Keratinocyte (primary cell): ENCODE measurements around the gene ST6GALNAC6. TPM values are rescaled to one million over a fixed set of nuclear protein-coding genes. Genes with fewer than 3 reads are reported as not detected.
A peak's percentile ranks its signal among the peaks of the same experiment; 100 is the strongest.

Experiments used
- DNase-seq: peaks from one replicate; pipeline ENCODE4 v3.0.0-alpha.2; 2011; ENCODE audit warnings: low read depth, missing footprints, low spot score
- FAIRE-seq: peaks from 2 replicates; lab custom pipeline; 2011; peaks lifted over from hg19 to GRCh38; lab: Jason Lieb, UNC
- H2AFZ ChIP-seq: 2 replicates; pipeline ENCODE4 v1.6.0; 2012; ENCODE audit warnings: low read length, control low read depth, inconsistent platforms; ENCODE audit not compliant: control insufficient read depth
- H3K27ac ChIP-seq: 2 replicates; pipeline ENCODE4 v1.5.1; 2011; ENCODE audit warnings: low read length; ENCODE audit not compliant: control insufficient read depth, insufficient read depth
- H3K27me3 ChIP-seq: 3 replicates; pipeline ENCODE4 v1.6.0; 2011; ENCODE audit warnings: low read length; ENCODE audit not compliant: control insufficient read depth, insufficient read depth; ENCODE audit errors: extremely low read depth
- H3K36me3 ChIP-seq, 2 experiments: 2 replicates in 1 of 2; 3 replicates in 1 of 2; pipeline ENCODE4 v1.5.1; 2011; ENCODE audit warnings: low read length in 2 of 2, mild to moderate bottlenecking in 1 of 2; ENCODE audit not compliant: control insufficient read depth in 2 of 2, insufficient read depth in 2 of 2; ENCODE audit errors: extremely low read depth in 1 of 2
- H3K4me1 ChIP-seq: 3 replicates; pipeline ENCODE4 v1.5.1; 2011; ENCODE audit warnings: low read length; ENCODE audit not compliant: control insufficient read depth, insufficient read depth; ENCODE audit errors: extremely low read depth
- H3K4me2 ChIP-seq: 3 replicates; pipeline ENCODE4 v1.6.0; 2011; ENCODE audit warnings: low read depth, low read length; ENCODE audit not compliant: control insufficient read depth, insufficient read depth; ENCODE audit errors: extremely low read depth
- H3K4me3 ChIP-seq, 3 experiments: fragments of 200-600 bp in 1 of 3; sonication (generic) in 1 of 3; 2 replicates in 2 of 3; 3 replicates in 1 of 3; pipeline ENCODE4 v1.5.1; 2011 to 2016; ENCODE audit warnings: low read length in 3 of 3, mild to moderate bottlenecking in 3 of 3, control low read depth in 2 of 3, inconsistent platforms in 1 of 3, low read depth in 1 of 3, mixed read lengths in 1 of 3, mixed run types in 1 of 3, moderate library complexity in 1 of 3; ENCODE audit not compliant: control insufficient read depth in 2 of 3, insufficient read depth in 2 of 3; ENCODE audit errors: extremely low read depth in 1 of 3
- H3K79me2 ChIP-seq: 2 replicates; pipeline ENCODE4 v1.6.0; 2012; ENCODE audit warnings: low read length; ENCODE audit not compliant: control insufficient read depth, insufficient read depth
- H3K9ac ChIP-seq: 3 replicates; pipeline ENCODE4 v1.6.0; 2011; ENCODE audit warnings: low read length; ENCODE audit not compliant: control insufficient read depth, insufficient read depth; ENCODE audit errors: extremely low read depth
- H3K9me1 ChIP-seq: 3 replicates; pipeline ENCODE4 v1.6.0; 2011; ENCODE audit warnings: low read length; ENCODE audit not compliant: control insufficient read depth, insufficient read depth; ENCODE audit errors: extremely low read depth
- H3K9me3 ChIP-seq: 2 replicates; pipeline ENCODE4 v1.5.1; 2012; ENCODE audit warnings: low read depth, low read length; ENCODE audit not compliant: control insufficient read depth
- H4K20me1 ChIP-seq: 3 replicates; pipeline ENCODE4 v1.6.0; 2011; ENCODE audit warnings: low read length; ENCODE audit not compliant: control insufficient read depth, insufficient read depth; ENCODE audit errors: extremely low read depth
- EZH2 ChIP-seq: IDR thresholded peaks from one replicate; pipeline ENCODE4 v1.6.1; 2012; ENCODE audit warnings: inconsistent platforms, mild to moderate bottlenecking, low read length, moderate library complexity
- dilution Hi-C: fragments of 300-500 bp; cut with MboI; formaldehyde crosslinking; loops from one replicate; pipeline ENCODE4 v1.7.0; 2020; ENCODE audit warnings: low sequenced_read_pairs; ENCODE audit not compliant: extremely low pct_ligation_motif_present
- polyA plus RNA-seq, 5 experiments: library from polyadenylated mRNA; depleted of rRNA in 3 of 5; stranded (reverse) in 3 of 5; stranded (forward) in 1 of 5; unstranded in 1 of 5; fragments of >200 nt; gene quantifications; 1 replicate in 1 of 5; 2 replicates in 3 of 5; 3 replicates in 1 of 5; pipeline versions ENCODE4 v1.2.1 to v1.2.3, GENCODE V29; 2011 to 2012; ENCODE audit warnings: missing spikeins in 2 of 5, low read depth in 1 of 5, low replicate concordance in 1 of 5
- TF ChIP-seq, protein P1 (sequence below), 3 experiments: IDR thresholded peaks in 1 of 3; conservative IDR thresholded peaks in 1 of 3; optimal IDR thresholded peaks in 1 of 3; 2 replicates in 2 of 3; 3 replicates in 1 of 3; pipeline versions ENCODE3 to v1.5.1; 2011; ENCODE audit warnings: low read length in 3 of 3, mild to moderate bottlenecking in 3 of 3, moderate library complexity in 2 of 3, control low read depth in 1 of 3, inconsistent platforms in 1 of 3; ENCODE audit not compliant: insufficient read depth in 2 of 3; ENCODE audit errors: extremely low read depth in 1 of 3

Gene ST6GALNAC6
- polyA plus RNA-seq, 1 donor (not counting 4 experiments of a cell fraction or from before 2014, with no cell fraction given), result 21.1 TPM

DNA sequence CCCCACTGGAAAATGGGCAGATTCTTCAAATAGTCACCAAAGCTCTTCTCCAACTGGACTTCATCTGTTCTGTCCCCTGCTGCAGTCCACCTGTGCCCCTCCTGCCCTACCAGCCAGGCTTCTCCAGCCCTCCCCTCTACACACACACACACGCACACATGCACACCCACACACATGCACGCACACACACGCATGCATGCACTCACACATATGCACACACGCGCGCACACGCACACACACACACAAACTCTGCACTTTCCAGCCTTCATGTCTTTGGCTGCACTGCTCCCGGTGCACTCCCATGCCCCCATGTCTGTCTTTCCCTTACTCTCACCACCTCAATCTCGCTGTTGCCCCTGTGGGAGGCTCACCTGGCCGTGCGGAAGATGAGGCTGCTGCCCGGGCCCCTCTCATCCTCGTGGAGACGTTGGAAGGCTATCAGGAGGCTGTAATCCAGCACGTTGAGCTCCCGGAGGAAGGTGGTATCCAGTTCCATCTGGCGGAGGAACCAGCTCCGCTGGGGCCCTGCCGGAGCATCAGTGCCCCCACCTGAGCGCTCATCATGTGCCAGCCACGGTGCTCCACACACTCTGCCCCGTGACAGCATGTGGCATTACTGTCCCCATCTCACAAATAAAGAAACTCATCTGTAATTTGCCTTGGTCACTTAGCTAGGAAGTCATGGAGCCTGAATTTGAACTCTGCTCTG lies 25.5 kb upstream of the ST6GALNAC6 start:
- dilution Hi-C loops, result loop anchor here (25.0 kb wide), 1 partner anchor 137 kb away; the partner anchor contains the start of genes NAIF1 and SLC25A25
- no peaks in the 10 kb centered on the region for H3K36me3 ChIP-seq
- no peak overlapping the region for H3K4me2 ChIP-seq
- H3K9me3 ChIP-seq, result no peaks in the 10 kb centered on the region
- H3K9ac ChIP-seq, result no peak overlapping the region
- H3K27me3 ChIP-seq, result no peaks in the 10 kb centered on the region
- no peaks in the 10 kb centered on the region for H3K9me1 ChIP-seq
- no peaks in the 10 kb centered on the region for H3K79me2 ChIP-seq
- no peak overlapping the region for H3K27ac ChIP-seq
- no peak for DNase-seq
- no peak overlapping the region for H2AFZ ChIP-seq
- H3K4me1 ChIP-seq, result peaks cover 24% of the 10 kb centered on the region
- no peak for FAIRE-seq
- no peaks in the 10 kb centered on the region for H4K20me1 ChIP-seq
- no peak overlapping the region for H3K4me3 ChIP-seq
- TF ChIP-seq EZH2, result no peak
- TF ChIP-seq, protein P1, sequence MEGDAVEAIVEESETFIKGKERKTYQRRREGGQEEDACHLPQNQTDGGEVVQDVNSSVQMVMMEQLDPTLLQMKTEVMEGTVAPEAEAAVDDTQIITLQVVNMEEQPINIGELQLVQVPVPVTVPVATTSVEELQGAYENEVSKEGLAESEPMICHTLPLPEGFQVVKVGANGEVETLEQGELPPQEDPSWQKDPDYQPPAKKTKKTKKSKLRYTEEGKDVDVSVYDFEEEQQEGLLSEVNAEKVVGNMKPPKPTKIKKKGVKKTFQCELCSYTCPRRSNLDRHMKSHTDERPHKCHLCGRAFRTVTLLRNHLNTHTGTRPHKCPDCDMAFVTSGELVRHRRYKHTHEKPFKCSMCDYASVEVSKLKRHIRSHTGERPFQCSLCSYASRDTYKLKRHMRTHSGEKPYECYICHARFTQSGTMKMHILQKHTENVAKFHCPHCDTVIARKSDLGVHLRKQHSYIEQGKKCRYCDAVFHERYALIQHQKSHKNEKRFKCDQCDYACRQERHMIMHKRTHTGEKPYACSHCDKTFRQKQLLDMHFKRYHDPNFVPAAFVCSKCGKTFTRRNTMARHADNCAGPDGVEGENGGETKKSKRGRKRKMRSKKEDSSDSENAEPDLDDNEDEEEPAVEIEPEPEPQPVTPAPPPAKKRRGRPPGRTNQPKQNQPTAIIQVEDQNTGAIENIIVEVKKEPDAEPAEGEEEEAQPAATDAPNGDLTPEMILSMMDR (optimal IDR thresholded peaks at IDR 0.05 in 1 of 3, IDR thresholded peaks at IDR 0.05 in 1 of 3, conservative IDR thresholded peaks at IDR 0.05 in 1 of 3; ENCODE audit: extremely low read depth in 1 of 3, insufficient read depth in 2 of 3, low read length in 3 of 3), result no peak

DNA sequence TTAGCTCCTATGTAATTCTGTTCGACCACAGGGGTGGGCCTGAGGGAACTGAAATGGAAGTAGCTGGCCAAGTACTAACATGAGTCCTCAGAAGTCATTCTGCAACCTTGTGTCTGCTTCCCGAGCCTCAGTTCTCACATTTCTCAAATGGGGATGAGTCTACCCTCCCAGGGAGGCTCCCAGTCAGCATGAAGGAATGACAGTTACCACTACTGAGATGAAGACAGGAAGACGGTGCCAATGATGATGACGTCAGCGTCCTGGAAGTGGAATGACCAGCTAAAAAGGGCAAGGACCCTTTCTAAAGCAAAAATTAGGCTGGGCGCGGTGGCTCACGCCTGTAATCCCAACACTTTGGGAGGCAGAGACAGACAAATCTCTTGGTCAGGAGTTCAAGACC lies 24.4 kb upstream of the ST6GALNAC6 start:
- H3K4me1 ChIP-seq, result peaks cover 32% of the 10 kb centered on the region
- dilution Hi-C loops, result no loop called here
- no peaks in the 10 kb centered on the region for H4K20me1 ChIP-seq
- H3K79me2 ChIP-seq, result no peaks in the 10 kb centered on the region
- H3K4me2 ChIP-seq, result no peak overlapping the region
- no peak overlapping the region for H3K9ac ChIP-seq
- no peak overlapping the region for H2AFZ ChIP-seq
- TF ChIP-seq, protein P1 (optimal IDR thresholded peaks at IDR 0.05 in 1 of 3, IDR thresholded peaks at IDR 0.05 in 1 of 3, conservative IDR thresholded peaks at IDR 0.05 in 1 of 3; ENCODE audit: extremely low read depth in 1 of 3, insufficient read depth in 2 of 3, low read length in 3 of 3), result no peak
- TF ChIP-seq EZH2, result no peak
- no peaks in the 10 kb centered on the region for H3K9me1 ChIP-seq
- FAIRE-seq, result peak; percentile 36
- H3K9me3 ChIP-seq, result no peaks in the 10 kb centered on the region
- DNase-seq, result no peak
- H3K4me3 ChIP-seq, result no peak overlapping the region
- H3K36me3 ChIP-seq, result no peaks in the 10 kb centered on the region
- no peak overlapping the region for H3K27ac ChIP-seq
- no peaks in the 10 kb centered on the region for H3K27me3 ChIP-seq
